KMS-11 (cell line): ENCODE results near the gene PHACTR1.

Experiments
- H2AFZ ChIP-seq: fragments of 200-600 bp; sonication (generic); 2 replicates; pipeline ENCODE4 v1.6.1; 2016; ENCODE audit warnings: antibody characterized with exemption, mixed run types, low read depth
- H3K27ac ChIP-seq: fragments of 200-600 bp; sonication (generic); 2 replicates; pipeline ENCODE4 v1.6.1; 2016; ENCODE audit warnings: mild to moderate bottlenecking, mixed run types
- H3K27me3 ChIP-seq: fragments of 200-600 bp; sonication (generic); 2 replicates; pipeline ENCODE4 v1.6.1; 2017; ENCODE audit warnings: mild to moderate bottlenecking, low read depth, mixed run types, moderate library complexity; ENCODE audit not compliant: insufficient read depth
- H3K36me3 ChIP-seq: fragments of 200-600 bp; sonication (generic); 2 replicates; pipeline ENCODE4 v1.6.1; 2017; ENCODE audit warnings: mild to moderate bottlenecking, mixed run types; ENCODE audit not compliant: insufficient read depth
- H3K4me1 ChIP-seq: fragments of 200-600 bp; sonication (generic); 2 replicates; pipeline ENCODE4 v1.6.1; 2016; ENCODE audit warnings: mild to moderate bottlenecking, low read depth, mixed run types; ENCODE audit not compliant: poor library complexity, severe bottlenecking
- H3K4me2 ChIP-seq: fragments of 200-600 bp; sonication (generic); 2 replicates; pipeline ENCODE4 v1.7.0; 2016; ENCODE audit warnings: mild to moderate bottlenecking, mixed run types
- H3K4me3 ChIP-seq: fragments of 200-600 bp; sonication (generic); IDR thresholded peaks from 2 replicates; pipeline ENCODE4 v1.6.1; 2017; ENCODE audit warnings: low read depth, low read length, mixed read lengths; ENCODE audit not compliant: insufficient read depth
- H3K79me2 ChIP-seq: fragments of 200-600 bp; sonication (generic); 2 replicates; pipeline ENCODE4 v1.6.1; 2016; ENCODE audit warnings: low read depth, mixed run types; ENCODE audit not compliant: insufficient read depth
- H3K9ac ChIP-seq: fragments of 200-600 bp; sonication (generic); 2 replicates; pipeline ENCODE4 v1.6.1; 2016; ENCODE audit warnings: mild to moderate bottlenecking, mixed run types
- H4K20me1 ChIP-seq: fragments of 200-600 bp; sonication (generic); 2 replicates; pipeline ENCODE4 v1.6.1; 2016; ENCODE audit warnings: mild to moderate bottlenecking, mixed run types; ENCODE audit not compliant: insufficient read depth
- TF ChIP-seq, protein P1 (sequence below): fragments of 200-600 bp; sonication (generic); conservative IDR thresholded peaks from 2 replicates; pipeline ENCODE4 v1.6.1; 2017; ENCODE audit warnings: low read depth, mild to moderate bottlenecking, antibody characterized with exemption, low read length, moderate library complexity, mixed read lengths

Gene PHACTR1

DNA sequence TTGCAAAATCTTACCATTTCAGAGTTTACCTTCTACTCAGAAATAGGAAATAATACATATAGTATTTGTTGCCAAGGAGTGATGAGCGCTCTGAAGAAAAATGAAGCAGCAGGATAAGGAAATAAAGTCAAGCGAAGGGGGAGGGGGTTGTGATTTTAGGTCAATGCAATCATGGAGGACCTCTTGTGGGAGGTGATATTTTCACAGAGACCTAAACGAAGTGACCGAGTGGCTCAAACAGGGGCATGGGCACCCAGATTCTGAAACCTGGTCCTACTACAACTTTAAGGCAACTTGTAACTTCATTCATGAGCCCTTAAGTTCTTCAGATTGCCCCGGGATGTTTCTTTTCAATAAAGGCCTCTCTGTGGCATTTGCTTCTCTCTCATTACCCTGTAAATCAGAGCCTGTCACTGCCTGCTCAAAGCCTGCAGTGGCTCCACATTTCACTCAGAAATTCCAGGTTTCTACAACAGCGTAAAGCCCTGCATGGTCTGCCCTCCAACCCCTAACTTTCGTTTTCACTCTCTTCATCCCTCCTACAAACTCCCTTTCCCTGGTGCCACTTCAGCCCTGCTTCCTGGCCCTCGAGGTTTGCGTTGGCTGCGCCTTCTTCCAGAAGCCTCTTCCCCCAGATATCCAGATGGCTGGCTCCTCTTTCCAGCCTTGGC is 449.1 kb downstream of the PHACTR1 start:
- H3K4me1 ChIP-seq = no peaks in the 10 kb centered on the region
- no peak overlapping the region for H3K27ac ChIP-seq
- H3K9ac ChIP-seq = no peak overlapping the region
- no peak overlapping the region for H3K4me3 ChIP-seq
- H3K79me2 ChIP-seq = no peaks in the 10 kb centered on the region
- no peaks in the 10 kb centered on the region for H3K27me3 ChIP-seq
- no peak overlapping the region for H3K4me2 ChIP-seq
- H2AFZ ChIP-seq = no peak overlapping the region
- no peaks in the 10 kb centered on the region for H4K20me1 ChIP-seq
- H3K36me3 ChIP-seq = no peaks in the 10 kb centered on the region
- TF ChIP-seq, protein P1, sequence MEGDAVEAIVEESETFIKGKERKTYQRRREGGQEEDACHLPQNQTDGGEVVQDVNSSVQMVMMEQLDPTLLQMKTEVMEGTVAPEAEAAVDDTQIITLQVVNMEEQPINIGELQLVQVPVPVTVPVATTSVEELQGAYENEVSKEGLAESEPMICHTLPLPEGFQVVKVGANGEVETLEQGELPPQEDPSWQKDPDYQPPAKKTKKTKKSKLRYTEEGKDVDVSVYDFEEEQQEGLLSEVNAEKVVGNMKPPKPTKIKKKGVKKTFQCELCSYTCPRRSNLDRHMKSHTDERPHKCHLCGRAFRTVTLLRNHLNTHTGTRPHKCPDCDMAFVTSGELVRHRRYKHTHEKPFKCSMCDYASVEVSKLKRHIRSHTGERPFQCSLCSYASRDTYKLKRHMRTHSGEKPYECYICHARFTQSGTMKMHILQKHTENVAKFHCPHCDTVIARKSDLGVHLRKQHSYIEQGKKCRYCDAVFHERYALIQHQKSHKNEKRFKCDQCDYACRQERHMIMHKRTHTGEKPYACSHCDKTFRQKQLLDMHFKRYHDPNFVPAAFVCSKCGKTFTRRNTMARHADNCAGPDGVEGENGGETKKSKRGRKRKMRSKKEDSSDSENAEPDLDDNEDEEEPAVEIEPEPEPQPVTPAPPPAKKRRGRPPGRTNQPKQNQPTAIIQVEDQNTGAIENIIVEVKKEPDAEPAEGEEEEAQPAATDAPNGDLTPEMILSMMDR = no peak

DNA sequence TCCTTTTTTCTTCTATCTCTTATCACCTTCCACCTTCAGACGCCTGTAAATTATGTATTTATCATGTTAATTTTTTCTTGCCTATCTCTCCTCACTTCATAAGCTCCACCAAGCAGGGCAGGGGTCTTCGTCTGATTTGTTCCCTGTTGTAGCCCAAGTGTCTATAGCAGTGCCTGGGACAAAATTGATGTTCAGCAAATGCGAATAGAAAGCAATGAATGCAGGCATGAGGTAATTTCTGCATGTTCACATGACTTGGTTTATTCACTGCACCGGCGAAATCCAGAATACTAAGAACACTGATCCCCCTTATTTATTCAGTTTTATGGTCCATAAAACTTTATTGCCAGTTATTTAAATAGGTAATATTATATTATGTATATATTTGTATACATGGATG is 449.7 kb downstream of the PHACTR1 start:
- no peaks in the 10 kb centered on the region for H3K79me2 ChIP-seq
- H3K27ac ChIP-seq = no peak overlapping the region
- H4K20me1 ChIP-seq = no peaks in the 10 kb centered on the region
- TF ChIP-seq, protein P1 = no peak
- no peak overlapping the region for H3K4me3 ChIP-seq
- H2AFZ ChIP-seq = no peak overlapping the region
- no peaks in the 10 kb centered on the region for H3K27me3 ChIP-seq
- no peaks in the 10 kb centered on the region for H3K4me1 ChIP-seq
- no peak overlapping the region for H3K4me2 ChIP-seq
- H3K9ac ChIP-seq = no peak overlapping the region
- H3K36me3 ChIP-seq = no peaks in the 10 kb centered on the region

DNA sequence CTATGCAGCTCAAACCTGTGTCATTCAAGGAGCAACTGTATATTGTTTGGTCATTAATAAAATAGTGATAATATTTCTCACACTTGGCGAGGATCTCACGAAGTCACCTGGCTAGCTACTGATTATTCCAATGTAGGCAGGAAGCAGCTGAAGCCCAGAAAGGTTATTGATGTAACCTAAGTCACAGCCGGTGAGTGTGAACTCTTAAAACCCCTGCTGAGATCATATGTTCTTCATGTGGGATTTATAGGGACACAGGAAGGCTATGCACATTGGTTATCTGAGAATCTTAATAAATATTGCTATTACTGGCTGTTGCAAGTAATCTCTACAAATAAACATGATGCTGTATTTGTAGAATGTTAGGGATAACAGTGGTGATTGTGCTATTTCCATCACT is 450.3 kb downstream of the PHACTR1 start:
- TF ChIP-seq, protein P1 = no peak

DNA sequence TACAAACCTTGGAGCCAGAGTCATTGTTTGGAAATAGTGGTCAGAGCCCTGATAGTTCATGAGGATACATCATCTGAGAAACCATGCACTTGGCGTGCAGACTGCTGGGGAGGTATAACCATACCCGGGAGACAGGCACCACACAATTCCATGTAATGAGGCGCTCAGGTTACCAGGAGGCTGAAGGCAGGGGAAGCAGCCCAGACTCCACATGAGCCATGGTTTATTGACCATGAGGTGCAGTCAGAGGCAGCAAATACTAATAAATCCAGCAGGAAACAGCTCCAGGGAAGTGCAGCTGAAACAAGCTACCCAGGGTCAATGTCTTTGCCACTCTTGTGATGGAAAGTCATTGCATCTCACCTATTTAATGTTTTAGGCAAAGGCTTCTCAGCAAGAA is 455.7 kb downstream of the PHACTR1 start:
- H2AFZ ChIP-seq = no peak overlapping the region
- H3K4me1 ChIP-seq = no peaks in the 10 kb centered on the region
- H3K79me2 ChIP-seq = no peaks in the 10 kb centered on the region
- no peaks in the 10 kb centered on the region for H3K27me3 ChIP-seq
- H4K20me1 ChIP-seq = no peaks in the 10 kb centered on the region
- H3K4me2 ChIP-seq = no peak overlapping the region
- TF ChIP-seq, protein P1 = no peak
- H3K36me3 ChIP-seq = no peaks in the 10 kb centered on the region
- no peak overlapping the region for H3K9ac ChIP-seq
- H3K27ac ChIP-seq = no peak overlapping the region
- no peak overlapping the region for H3K4me3 ChIP-seq

More for the DNA sequence above, 450.3 kb downstream of the PHACTR1 start:
- H3K4me3 ChIP-seq = no peak overlapping the region
- no peak overlapping the region for H3K27ac ChIP-seq
- no peaks in the 10 kb centered on the region for H3K4me1 ChIP-seq
- H3K36me3 ChIP-seq = no peaks in the 10 kb centered on the region
- H3K4me2 ChIP-seq = no peak overlapping the region
- H2AFZ ChIP-seq = no peak overlapping the region
- H3K9ac ChIP-seq = no peak overlapping the region
- no peaks in the 10 kb centered on the region for H3K27me3 ChIP-seq
- no peaks in the 10 kb centered on the region for H3K79me2 ChIP-seq
- no peaks in the 10 kb centered on the region for H4K20me1 ChIP-seq
